ENCODE measurements around the gene FAM200B. TPM values are rescaled to one million over a fixed set of nuclear protein-coding genes. Genes with fewer than 3 reads are reported as not detected.
A peak's percentile ranks its signal among the peaks of the same experiment; 100 is the strongest.

FAM200B gene
- total and polyA plus RNA-seq, 2 donors (not counting 3 experiments of a cell fraction or from before 2014, with no cell fraction given), result 13.9 to 24.6 TPM

GRCh38 chr4:15702941-15703403 is 21.3 kb downstream of the FAM200B start, which contains the start of gene BST1:
Gene BST1 (plus strand): TSS chr4:15703065. CDS start chr4:15703145, 80 bp downstream.
- peak; percentile 77 for FAIRE-seq
- Histone ChIP-seq H3K27ac (ENCODE audit: insufficient read depth, low read depth, low read length) (no peak within 1 kb of the TSS), H3K9ac (replicated peaks; ENCODE audit: extremely low read depth, insufficient read depth, low read length) (peak within 1 kb of the TSS; percentile 35), H3K4me3 (replicated peaks in 1 of 3; ENCODE audit: insufficient read depth in 1 of 3, low read depth in 1 of 3, low read length in 3 of 3) (peak within 1 kb of the TSS; percentile 48 to 58 (median 53)), H3K9me3 (replicated peaks; ENCODE audit: control insufficient read depth, insufficient read depth, low read length) (no peaks in the 10 kb centered on the region), H3K9me1 (replicated peaks; ENCODE audit: control insufficient read depth, extremely low read depth, insufficient read depth, low read length) (no peaks in the 10 kb centered on the region), H4K20me1 (replicated peaks; ENCODE audit: control insufficient read depth, extremely low read depth, insufficient read depth, low read length) (no peaks in the 10 kb centered on the region), H3K36me3 (ENCODE audit: control insufficient read depth in 2 of 2, extremely low read depth in 1 of 2, insufficient read depth in 2 of 2, low read length in 2 of 2) (no peaks in the 10 kb centered on the region), H3K79me2 (ENCODE audit: control insufficient read depth, insufficient read depth, low read length) (no peaks in the 10 kb centered on the region), H3K4me1 (ENCODE audit: control insufficient read depth, extremely low read depth, insufficient read depth, low read length) (peaks cover 5% of the 10 kb centered on the region), H3K27me3 (ENCODE audit: control insufficient read depth in 2 of 2, insufficient read depth in 2 of 2, low read length in 2 of 2) (no peaks in the 10 kb centered on the region), H2AFZ (ENCODE audit: low read depth, low read length) (peak within 1 kb of the TSS; percentile 97), H3K4me2 (ENCODE audit: insufficient read depth, low read length) (peak within 1 kb of the TSS; percentile 63)
- ChIA-PET POLR2A (interaction anchor here (0.7 kb wide), 1 partner anchor 48 kb away, joined by 3 read pairs; no protein-coding TSS in a partner anchor), CTCF (interaction anchor here (1.3 kb wide), 1 partner anchor 20 kb away, joined by 3 read pairs; no protein-coding TSS in a partner anchor)
- dilution Hi-C loops (cut with MboI; ENCODE audit: extremely low pct_ligation_motif_present, low sequenced_read_pairs) (no loop called here), intact Hi-C loops (cut with micrococcal nuclease) (no loop called here)
- DNase-seq (ENCODE audit: low read depth, low spot score), result peak; percentile 52
- TF ChIP-seq, protein P1, sequence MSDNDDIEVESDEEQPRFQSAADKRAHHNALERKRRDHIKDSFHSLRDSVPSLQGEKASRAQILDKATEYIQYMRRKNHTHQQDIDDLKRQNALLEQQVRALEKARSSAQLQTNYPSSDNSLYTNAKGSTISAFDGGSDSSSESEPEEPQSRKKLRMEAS (IDR thresholded peaks at IDR 0.05; ENCODE audit: insufficient read depth, insufficient read length), result no peak
- TF ChIP-seq MYC (IDR thresholded peaks at IDR 0.05; ENCODE audit: low read depth, low read length), result no peak
- TF ChIP-seq POLR2A (IDR thresholded peaks at IDR 0.05; ENCODE audit: low read depth, low read length), result no peak
- no peak for TF ChIP-seq JUN (IDR thresholded peaks at IDR 0.05; ENCODE audit: borderline replicate concordance, insufficient read depth, insufficient read length, low read depth)
- TF ChIP-seq POLR2AphosphoS5 (IDR thresholded peaks at IDR 0.05; ENCODE audit: insufficient read depth, low read depth, low read length), result no peak
- no peak for TF ChIP-seq FOS (IDR thresholded peaks at IDR 0.05; ENCODE audit: borderline replicate concordance, insufficient read depth, low read length)
- no peak for TF ChIP-seq EZH2 (IDR thresholded peaks at IDR 0.05; ENCODE audit: borderline replicate concordance, low read depth, low read length, severe bottlenecking)
- no peak for TF ChIP-seq GATA2 (IDR thresholded peaks at IDR 0.05; ENCODE audit: insufficient read depth, insufficient read length, low read depth, low read length)
- no peak for TF ChIP-seq CTCF (IDR thresholded peaks at IDR 0.05; ENCODE audit: extremely low read depth in 1 of 2, insufficient read depth in 1 of 2, low read depth in 1 of 2, low read length in 2 of 2)
- no TSS peak for BruUV-seq (replicated peaks)
